ENCODE measurements around the gene HS3ST6. TPM values are rescaled to one million over a fixed set of nuclear protein-coding genes. Genes with fewer than 3 reads are reported as not detected.

HS3ST6 gene
- total and polyA plus RNA-seq, 9 of the 15 experiments (the other 6 are each of a cell fraction or from before 2014, with no cell fraction given): not detected

DNA sequence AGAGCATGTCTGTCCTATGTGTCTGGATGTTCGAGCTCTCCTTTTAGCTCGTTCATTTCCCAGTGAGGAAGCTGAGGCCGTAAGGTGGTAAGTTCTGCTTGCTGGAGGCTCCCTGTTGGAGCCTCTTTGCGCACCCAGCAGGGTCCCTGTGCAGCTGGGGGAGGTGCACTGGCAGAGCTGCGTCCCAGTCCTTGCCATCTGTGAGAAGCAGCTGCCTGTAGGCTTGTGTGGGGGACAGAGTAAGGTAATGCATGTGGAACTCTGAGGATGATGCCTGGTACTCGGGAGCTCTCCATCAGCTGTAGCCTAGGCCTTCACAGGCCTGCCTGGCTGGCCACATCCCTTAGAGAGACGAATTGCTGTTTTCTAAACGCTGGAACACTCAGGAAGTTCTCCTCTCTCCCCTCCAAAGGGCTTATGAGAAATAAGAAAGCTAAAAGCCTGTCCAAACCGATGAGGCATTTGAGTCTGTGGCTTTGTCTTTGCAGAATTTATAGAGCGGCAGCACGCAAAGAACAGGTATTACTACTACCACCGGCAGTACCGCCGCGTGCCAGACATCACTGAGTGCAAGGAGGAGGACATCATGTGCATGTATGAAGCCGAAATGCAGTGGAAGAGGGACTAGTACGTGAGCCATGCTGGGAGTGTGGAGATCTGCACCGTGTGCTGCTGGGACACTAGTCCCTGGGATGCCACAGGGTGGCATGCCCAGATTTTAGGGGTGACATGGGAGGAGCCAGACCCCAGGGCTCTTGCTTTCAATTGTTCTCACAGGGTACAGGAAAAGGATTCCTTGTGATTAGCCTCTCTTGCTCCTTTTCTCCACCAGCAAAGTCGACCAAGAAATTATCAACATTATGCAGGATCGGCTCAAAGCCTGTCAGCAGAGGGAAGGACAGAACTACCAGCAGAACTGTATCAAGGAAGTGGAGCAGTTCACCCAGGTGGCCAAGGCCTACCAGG, 42.7 kb upstream of the HS3ST6 start (continued):
- TF ChIP-seq, protein P1, sequence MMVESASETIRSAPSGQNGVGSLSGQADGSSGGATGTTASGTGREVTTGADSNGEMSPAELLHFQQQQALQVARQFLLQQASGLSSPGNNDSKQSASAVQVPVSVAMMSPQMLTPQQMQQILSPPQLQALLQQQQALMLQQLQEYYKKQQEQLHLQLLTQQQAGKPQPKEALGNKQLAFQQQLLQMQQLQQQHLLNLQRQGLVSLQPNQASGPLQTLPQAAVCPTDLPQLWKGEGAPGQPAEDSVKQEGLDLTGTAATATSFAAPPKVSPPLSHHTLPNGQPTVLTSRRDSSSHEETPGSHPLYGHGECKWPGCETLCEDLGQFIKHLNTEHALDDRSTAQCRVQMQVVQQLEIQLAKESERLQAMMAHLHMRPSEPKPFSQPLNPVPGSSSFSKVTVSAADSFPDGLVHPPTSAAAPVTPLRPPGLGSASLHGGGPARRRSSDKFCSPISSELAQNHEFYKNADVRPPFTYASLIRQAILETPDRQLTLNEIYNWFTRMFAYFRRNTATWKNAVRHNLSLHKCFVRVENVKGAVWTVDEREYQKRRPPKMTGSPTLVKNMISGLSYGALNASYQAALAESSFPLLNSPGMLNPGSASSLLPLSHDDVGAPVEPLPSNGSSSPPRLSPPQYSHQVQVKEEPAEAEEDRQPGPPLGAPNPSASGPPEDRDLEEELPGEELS (CRISPR knock-in tag; IDR thresholded peaks at IDR 0.05; ENCODE audit: borderline replicate concordance): peak; percentile 58; the same call in 1 of the 2 replicates
- TF ChIP-seq ELF2 (CRISPR knock-in tag; IDR thresholded peaks at IDR 0.05): peak; percentile 29; the same call in 1 of the 2 replicates
- TF ChIP-seq SIRT6 (IDR thresholded peaks at IDR 0.05; ENCODE audit: low read depth, low read length): peak; percentile 97
- TF ChIP-seq GABPB1 (CRISPR knock-in tag; IDR thresholded peaks at IDR 0.05): peak; percentile 68
- TF ChIP-seq KAT7 (CRISPR knock-in tag; IDR thresholded peaks at IDR 0.05; ENCODE audit: borderline replicate concordance): peak; percentile 91
- peak; percentile 58 for TF ChIP-seq RBFOX2 (IDR thresholded peaks at IDR 0.05; ENCODE audit: low read depth, low read length)
- TF ChIP-seq, protein P2, sequence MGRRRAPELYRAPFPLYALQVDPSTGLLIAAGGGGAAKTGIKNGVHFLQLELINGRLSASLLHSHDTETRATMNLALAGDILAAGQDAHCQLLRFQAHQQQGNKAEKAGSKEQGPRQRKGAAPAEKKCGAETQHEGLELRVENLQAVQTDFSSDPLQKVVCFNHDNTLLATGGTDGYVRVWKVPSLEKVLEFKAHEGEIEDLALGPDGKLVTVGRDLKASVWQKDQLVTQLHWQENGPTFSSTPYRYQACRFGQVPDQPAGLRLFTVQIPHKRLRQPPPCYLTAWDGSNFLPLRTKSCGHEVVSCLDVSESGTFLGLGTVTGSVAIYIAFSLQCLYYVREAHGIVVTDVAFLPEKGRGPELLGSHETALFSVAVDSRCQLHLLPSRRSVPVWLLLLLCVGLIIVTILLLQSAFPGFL (CRISPR knock-in tag; IDR thresholded peaks at IDR 0.05): 0 out of 2 replicates have a peak, but pooled peaks have one; percentile 84
- TF ChIP-seq, protein P3, sequence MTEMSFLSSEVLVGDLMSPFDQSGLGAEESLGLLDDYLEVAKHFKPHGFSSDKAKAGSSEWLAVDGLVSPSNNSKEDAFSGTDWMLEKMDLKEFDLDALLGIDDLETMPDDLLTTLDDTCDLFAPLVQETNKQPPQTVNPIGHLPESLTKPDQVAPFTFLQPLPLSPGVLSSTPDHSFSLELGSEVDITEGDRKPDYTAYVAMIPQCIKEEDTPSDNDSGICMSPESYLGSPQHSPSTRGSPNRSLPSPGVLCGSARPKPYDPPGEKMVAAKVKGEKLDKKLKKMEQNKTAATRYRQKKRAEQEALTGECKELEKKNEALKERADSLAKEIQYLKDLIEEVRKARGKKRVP (CRISPR knock-in tag; IDR thresholded peaks at IDR 0.05): no peak
- TF ChIP-seq BRD9 (IDR thresholded peaks at IDR 0.05; ENCODE audit: low read depth, partially characterized antibody): no peak
- TF ChIP-seq KLF1 (tag; IDR thresholded peaks at IDR 0.05): 0 out of 2 replicates have a peak, but pooled peaks have one; percentile 23
- no peak for TF ChIP-seq FOXA1 (IDR thresholded peaks at IDR 0.05; ENCODE audit: borderline replicate concordance)
- peak; percentile 42; the same call in 1 of the 2 replicates for TF ChIP-seq ZNF347 (CRISPR knock-in tag; IDR thresholded peaks at IDR 0.05; ENCODE audit: low read depth)
- TF ChIP-seq, protein P4, sequence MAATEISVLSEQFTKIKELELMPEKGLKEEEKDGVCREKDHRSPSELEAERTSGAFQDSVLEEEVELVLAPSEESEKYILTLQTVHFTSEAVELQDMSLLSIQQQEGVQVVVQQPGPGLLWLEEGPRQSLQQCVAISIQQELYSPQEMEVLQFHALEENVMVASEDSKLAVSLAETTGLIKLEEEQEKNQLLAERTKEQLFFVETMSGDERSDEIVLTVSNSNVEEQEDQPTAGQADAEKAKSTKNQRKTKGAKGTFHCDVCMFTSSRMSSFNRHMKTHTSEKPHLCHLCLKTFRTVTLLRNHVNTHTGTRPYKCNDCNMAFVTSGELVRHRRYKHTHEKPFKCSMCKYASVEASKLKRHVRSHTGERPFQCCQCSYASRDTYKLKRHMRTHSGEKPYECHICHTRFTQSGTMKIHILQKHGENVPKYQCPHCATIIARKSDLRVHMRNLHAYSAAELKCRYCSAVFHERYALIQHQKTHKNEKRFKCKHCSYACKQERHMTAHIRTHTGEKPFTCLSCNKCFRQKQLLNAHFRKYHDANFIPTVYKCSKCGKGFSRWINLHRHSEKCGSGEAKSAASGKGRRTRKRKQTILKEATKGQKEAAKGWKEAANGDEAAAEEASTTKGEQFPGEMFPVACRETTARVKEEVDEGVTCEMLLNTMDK (IDR thresholded peaks at IDR 0.05; ENCODE audit: borderline replicate concordance, insufficient read depth, low read depth, low read length, poor library complexity, severe bottlenecking): peak; percentile 0
- peak; percentile 21; the same call in 1 of the 2 replicates for TF ChIP-seq ZNF354B (CRISPR knock-in tag; IDR thresholded peaks at IDR 0.05)
- TF ChIP-seq POLR2G (IDR thresholded peaks at IDR 0.05; ENCODE audit: low read depth, low read length): peak; percentile 68
- TF ChIP-seq RBBP5 (IDR thresholded peaks at IDR 0.05; ENCODE audit: borderline replicate concordance, insufficient read depth, low read length, poor library complexity, severe bottlenecking): no peak
